Fibroblast of mammary gland (primary cell): Measurements from ENCODE around the gene SLC39A11.
A peak's percentile ranks its signal among the peaks of the same experiment; 100 is the strongest.

ENCODE experiments used
- DNase-seq: peaks from one replicate; pipeline ENCODE4 v3.0.0-alpha.2; 2010; ENCODE audit warnings: low read depth
- H3K4me3 ChIP-seq: 2 replicates; pipeline ENCODE4 v1.5.1; 2011; ENCODE audit warnings: low read depth, mild to moderate bottlenecking, low read length, moderate library complexity; ENCODE audit not compliant: control insufficient read depth
- CTCF ChIP-seq: conservative IDR thresholded peaks from 2 replicates; pipeline ENCODE4 v1.5.1; 2011; ENCODE audit warnings: low read depth, low read length, inconsistent platforms; ENCODE audit not compliant: control insufficient read depth, insufficient read depth

Gene SLC39A11

GRCh38 chr17:72707881-72708280 lies 384.6 kb downstream of the SLC39A11 start:
- no peak for DNase-seq
- no peak for TF ChIP-seq CTCF
- H3K4me3 ChIP-seq: no peak overlapping the region

GRCh38 chr17:72706396-72706981 lies 386.0 kb downstream of the SLC39A11 start:
- H3K4me3 ChIP-seq: no peak overlapping the region
- peak; percentile 50 for DNase-seq
- no peak for TF ChIP-seq CTCF

- no peak for DNase-seq
- TF ChIP-seq CTCF: no peak
- no peak overlapping the region for H3K4me3 ChIP-seq
These were observed 386.5 kb downstream of the SLC39A11 start for GRCh38 chr17:72705905-72706395.

- TF ChIP-seq CTCF: no peak
- DNase-seq: peak; percentile 67
- no peak overlapping the region for H3K4me3 ChIP-seq
These were observed 389.5 kb downstream of the SLC39A11 start for GRCh38 chr17:72702998-72703397.

GRCh38 chr17:72702136-72702735 lies 390.3 kb downstream of the SLC39A11 start:
- TF ChIP-seq CTCF: no peak
- no peak overlapping the region for H3K4me3 ChIP-seq
- peak; percentile 93 for DNase-seq

DNA sequence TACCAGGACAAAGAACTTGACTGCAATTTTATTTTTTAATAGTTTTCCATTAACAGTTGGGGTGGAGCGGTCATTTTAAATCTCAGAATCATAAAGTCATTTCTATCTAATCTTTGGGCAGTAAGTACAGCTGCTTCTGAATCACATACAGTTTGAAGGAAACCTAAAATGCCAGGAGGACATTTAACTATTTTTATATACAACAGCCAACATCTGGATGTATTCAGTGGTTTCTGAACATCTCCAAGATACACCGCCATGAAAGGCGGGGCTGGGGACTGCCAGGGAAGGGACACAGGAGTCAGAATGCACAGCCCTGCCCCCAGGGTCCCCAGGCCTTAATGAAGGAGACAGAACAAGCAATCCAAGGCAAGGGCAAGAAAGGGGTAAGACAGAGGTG lies 392.3 kb downstream of the SLC39A11 start:
- DNase-seq: no peak
- TF ChIP-seq CTCF: no peak
- H3K4me3 ChIP-seq: no peak overlapping the region
